Activated T-helper 17 cell treated with anti-CD3 and anti-CD28 coated beads, Interleukin-2, amount 50 U/mL, for 72 hours (primary cell): ENCODE results near the gene MRPL45. TPM values are rescaled to one million over a fixed set of nuclear protein-coding genes. Genes with fewer than 3 reads are reported as not detected.

Source experiments
- ATAC-seq: fragments of 150-1000 bp; cut with Tn5 transposase; replicated peaks from 2 replicates; pipeline ENCODE4 v1.10.0; 2021; ENCODE audit warnings: mild to moderate bottlenecking, moderate library complexity
- H3K27ac Mint-ChIP-seq: one replicate; pipeline ENCODE4 v1.8.0; 2022; ENCODE audit warnings: mixed read lengths
- H3K27me3 Mint-ChIP-seq: one replicate; pipeline ENCODE4 v1.8.0; 2022; ENCODE audit warnings: mixed read lengths
- H3K36me3 Mint-ChIP-seq: one replicate; pipeline ENCODE4 v1.8.0; 2022; ENCODE audit warnings: low read depth, mild to moderate bottlenecking, mixed read lengths
- H3K4me1 Mint-ChIP-seq: one replicate; pipeline ENCODE4 v1.8.0; 2022; ENCODE audit warnings: mixed read lengths
- H3K4me3 Mint-ChIP-seq: one replicate; pipeline ENCODE4 v1.8.0; 2022; ENCODE audit warnings: mild to moderate bottlenecking, mixed read lengths
- H3K9me3 Mint-ChIP-seq: one replicate; pipeline ENCODE4 v1.8.0; 2022; ENCODE audit warnings: mixed read lengths
- total RNA-seq, 2 donors: library from RNA; stranded (reverse); gene quantifications; one replicate each; pipeline ENCODE4 v1.2.3, GENCODE V29; 2022

Gene MRPL45
- total RNA-seq, 2 donors from 2014 or later: 52.4 to 66.0 TPM

DNA sequence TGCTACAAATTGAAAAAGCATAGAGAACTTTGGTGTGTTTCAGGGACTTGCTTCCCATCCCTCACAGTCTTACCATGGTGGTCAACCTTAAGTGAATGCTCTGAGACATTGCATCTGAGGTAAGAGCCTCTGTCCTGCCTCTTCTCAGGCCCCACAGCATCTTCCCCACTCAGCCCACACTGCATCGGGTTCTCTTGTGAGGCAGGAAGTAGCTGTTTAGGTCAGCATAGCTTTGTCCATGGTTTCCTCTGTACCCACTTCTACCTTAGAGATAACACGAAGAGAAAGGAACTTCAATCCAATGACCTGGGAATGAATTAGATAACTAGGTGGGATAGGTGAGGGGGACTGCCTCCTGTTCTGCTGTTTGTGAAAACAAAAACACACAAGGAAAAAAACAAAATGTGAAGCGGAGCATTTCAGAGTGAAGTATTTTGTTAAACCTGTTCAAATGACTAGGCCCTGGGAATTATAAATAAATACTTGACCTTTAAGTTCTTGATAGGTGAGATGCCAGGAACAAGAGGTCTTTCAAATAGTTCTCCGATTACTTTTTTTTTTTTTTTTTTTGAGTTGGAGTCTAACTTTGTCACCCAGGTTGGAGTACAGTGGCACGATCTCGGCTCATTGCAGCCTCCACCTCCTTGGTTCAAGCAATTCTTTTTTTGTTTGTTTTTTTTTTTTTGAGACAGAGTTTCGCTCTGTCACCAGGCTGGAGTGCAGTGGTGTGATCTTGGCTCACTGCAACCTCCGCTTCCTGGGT, 72.3 kb downstream of the MRPL45 start:
- H3K4me1 Mint-ChIP-seq: no peaks in the 10 kb centered on the region
- ATAC-seq: no peak
- no peaks in the 10 kb centered on the region for H3K27me3 Mint-ChIP-seq
- H3K27ac Mint-ChIP-seq: no peak overlapping the region
- H3K9me3 Mint-ChIP-seq: no peaks in the 10 kb centered on the region
- H3K4me3 Mint-ChIP-seq: no peak overlapping the region
- peaks cover 83% of the 10 kb centered on the region for H3K36me3 Mint-ChIP-seq

Other genes with a start within 250 kb of the MRPL45 start
- not detected for gene TBC1D3C, start 228.5 kb upstream of the MRPL45 start, total RNA-seq
- not detected for gene TBC1D3E, start 169.2 kb upstream of the MRPL45 start, total RNA-seq
- 1 to 10 TPM in 1 of 2 donors, not detected in 1; 7.9 TPM for gene TBC1D3, start 104.6 kb upstream of the MRPL45 start, total RNA-seq
- under 1 TPM in 1 of 2 donors, not detected in 1; 0.26 TPM for gene GPR179, start 46.8 kb downstream of the MRPL45 start, total RNA-seq
- 10 to 100 TPM; 20.8 to 24.4 TPM for gene SOCS7, start 54.7 kb downstream of the MRPL45 start, total RNA-seq
- gene ARHGAP23, start 131.3 kb downstream of the MRPL45 start, total RNA-seq: 1 to 10 TPM in 1 of 2 donors, under 1 TPM in 1; 0.69 to 2.2 TPM